Mucosa of gallbladder (tissue), 1 donor: ENCODE results near the gene COL18A1. TPM values are rescaled to one million over a fixed set of nuclear protein-coding genes. Genes with fewer than 3 reads are reported as not detected.
A peak's percentile ranks its signal among the peaks of the same experiment; 100 is the strongest.

Source experiments
- DNase-seq: peaks from one replicate; pipeline ENCODE4 v3.0.0-alpha.2; 2020; ENCODE audit warnings: low spot score
- total RNA-seq: library from RNA; stranded (reverse); gene quantifications from one replicate; pipeline ENCODE4 v1.2.1, GENCODE V29; 2021
- donor health status: DM: no; HTN: no; CAD: no.

COL18A1 gene
- total RNA-seq, 1 donor from 2014 or later: 172 TPM

DNA sequence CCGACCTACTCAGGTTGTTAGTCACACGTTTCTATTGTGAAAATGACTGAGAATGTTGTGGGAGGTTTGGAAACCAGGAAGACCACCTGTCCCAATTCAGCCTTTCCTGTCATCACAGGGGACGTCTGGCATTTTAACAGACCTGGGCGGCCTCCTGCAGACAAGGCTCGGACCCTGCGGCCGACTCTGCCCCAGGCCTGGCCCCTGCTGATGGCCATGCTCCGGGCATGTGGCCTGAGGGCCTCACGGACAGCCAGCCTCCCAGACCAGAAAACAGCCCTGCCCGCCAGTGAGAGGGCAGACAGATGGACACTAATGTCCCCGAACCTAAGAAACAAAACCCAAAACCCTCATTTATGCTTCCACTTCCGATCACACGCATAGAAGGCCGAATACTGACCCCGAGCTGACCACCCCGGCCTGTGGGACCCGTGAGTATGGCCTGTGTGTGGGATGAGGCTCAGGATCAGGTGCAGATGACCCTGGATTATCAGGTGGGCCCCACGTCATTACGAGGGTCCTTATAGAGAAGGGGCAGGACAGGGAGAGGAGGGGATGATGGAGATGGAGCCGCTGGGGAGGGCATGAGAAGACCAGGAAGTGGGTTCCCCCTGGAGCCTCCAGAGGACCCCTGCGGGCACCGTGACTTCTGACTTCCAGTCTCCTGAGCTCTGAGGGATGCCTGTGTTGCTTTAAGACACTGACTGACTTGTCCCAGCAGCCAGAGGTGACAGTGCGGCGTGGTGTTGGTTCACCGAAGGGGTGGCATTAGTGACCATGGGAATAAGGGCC is 9.6 kb downstream of the COL18A1 start:
- no peak for DNase-seq

DNA sequence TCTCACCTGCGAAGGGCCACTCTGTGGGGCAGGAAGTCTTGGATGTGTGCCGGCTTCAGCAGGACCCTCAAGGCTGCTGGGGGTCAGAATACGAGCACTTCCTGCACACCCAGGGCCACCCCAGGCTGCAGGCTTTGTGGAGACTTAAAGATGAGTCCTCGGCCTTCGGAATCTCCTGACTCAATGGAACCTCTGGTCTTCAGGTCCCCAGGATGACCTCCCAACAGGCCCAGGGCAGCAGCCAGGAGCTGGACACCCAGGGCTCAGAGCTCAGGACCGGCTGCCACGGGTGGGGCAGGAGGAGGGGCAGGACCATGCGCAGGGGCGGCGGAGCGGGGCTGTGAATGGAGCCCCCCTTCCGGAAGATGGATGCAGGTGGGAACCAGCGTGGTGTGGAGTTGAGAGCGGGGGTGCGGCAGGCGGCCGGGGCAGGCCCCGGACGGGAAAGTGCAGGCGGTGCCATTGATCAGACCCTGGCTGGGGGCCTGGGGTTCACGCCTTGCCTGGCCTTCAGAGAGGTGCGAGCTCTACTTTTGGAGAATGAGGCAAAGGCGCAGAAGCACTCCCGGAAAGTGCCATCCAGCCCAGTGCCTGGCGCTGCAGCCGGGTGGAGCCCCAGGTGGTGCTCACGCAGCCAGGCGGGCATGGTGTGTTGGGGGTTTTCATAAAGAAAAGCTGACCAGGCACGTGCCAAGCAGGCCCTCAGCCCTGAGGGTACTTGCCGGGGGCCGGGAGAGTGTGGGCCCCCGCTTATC is 10.4 kb downstream of the COL18A1 start:
- DNase-seq: no peak

DNA sequence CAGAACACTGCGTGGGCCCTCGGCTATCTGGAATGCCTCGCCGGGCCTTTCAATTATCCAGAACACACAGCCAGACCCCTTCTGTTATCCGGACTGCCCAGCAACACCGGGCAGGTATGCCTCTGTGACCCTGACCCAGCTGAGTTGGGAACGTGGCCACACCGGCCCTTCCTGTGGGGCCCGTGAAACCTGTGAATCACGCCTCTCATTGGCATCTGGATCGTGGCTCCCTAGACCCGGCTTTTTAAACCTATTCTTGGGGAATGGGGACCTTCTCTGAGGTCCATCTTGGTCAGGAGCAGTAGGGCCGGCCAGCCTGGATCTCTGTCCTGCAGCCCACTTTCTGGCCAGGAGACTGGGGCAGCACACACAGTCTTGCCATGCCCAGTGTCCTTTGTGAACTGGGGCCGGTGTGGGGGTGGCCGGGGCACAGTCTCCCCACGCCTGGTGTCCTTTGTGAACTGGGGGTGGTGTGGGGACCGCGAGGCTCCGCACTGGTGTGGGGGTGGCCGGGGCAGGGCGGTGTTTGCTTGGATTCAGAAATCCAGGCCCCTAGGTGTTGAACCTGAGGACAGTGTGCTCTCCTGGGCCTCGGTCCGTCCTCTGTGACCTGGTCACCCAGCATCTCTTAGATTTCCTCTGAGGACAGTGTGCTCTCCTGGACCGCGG is 11.1 kb downstream of the COL18A1 start:
- no peak for DNase-seq

DNA sequence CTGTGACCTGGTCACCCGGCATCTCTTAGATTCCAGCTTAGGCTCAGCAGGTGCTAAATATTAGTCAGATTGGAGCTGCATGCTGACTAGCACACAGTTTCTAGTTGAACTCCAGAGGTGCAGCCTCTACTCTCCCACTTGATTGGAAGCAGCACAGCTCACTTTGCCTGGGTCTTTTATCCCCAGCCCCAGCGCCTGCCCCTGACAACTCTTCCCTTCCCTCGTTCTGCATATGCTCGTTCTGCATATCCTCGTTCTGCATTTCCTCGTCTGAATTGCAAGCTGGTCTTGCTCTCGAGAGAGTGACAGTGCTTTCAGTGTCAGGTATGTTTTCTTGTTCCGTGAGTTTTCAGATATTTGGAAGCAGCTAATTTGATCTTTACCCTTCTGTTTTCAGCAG is 11.7 kb downstream of the COL18A1 start:
- DNase-seq: no peak

DNA sequence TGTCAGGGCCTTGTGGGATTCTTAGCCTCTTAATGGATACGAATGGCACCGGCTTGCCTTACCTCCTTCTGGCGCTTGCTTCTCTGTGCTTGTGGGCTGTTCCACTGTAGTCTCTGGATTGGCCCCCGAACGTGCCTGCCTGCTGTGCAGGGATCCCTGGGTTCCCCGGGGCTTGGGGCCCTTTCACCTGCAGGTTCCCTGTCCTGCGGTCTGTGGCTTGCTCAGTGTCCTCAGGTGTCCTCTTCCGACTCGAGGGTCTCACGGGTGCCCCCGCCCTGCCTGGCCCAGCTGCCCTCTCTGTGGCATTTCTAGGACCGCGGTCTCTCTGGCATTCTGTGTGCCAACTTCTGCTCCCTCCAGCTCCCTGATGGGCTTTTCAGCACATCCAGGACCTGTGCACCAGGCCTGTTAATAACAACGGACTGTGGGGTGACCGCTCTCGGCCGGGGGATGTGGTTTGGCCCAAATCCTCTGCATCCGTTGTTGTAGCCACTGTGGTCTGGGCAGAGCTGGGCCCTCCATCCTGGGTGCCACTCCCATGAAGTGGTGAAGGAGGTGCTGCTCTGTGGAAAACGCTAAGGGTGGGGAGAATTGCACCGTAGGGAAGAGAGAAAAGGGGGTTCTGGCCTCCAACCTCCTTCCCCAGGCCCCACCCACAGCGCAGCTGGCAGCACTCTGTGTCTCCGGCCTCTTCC is 12.4 kb downstream of the COL18A1 start:
- DNase-seq: no peak

DNA sequence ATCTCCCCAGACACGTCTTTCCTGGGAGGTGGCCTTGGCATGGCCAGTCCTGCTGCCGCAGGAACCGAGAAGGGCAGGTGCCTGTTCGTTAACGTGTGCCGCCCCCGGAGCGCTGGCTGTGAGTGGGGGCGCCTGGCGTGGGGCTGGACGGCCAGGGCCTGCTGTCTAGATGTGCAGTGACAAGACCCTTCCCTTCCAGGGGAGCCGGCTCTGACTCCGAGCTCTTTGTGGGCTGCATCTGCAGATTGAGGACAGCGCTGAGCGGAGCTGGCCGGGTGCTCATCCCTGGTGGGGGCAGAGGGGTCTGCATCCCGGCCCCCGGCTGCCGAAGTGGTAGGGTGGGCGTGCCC is 13.0 kb downstream of the COL18A1 start:
- no peak for DNase-seq

DNA sequence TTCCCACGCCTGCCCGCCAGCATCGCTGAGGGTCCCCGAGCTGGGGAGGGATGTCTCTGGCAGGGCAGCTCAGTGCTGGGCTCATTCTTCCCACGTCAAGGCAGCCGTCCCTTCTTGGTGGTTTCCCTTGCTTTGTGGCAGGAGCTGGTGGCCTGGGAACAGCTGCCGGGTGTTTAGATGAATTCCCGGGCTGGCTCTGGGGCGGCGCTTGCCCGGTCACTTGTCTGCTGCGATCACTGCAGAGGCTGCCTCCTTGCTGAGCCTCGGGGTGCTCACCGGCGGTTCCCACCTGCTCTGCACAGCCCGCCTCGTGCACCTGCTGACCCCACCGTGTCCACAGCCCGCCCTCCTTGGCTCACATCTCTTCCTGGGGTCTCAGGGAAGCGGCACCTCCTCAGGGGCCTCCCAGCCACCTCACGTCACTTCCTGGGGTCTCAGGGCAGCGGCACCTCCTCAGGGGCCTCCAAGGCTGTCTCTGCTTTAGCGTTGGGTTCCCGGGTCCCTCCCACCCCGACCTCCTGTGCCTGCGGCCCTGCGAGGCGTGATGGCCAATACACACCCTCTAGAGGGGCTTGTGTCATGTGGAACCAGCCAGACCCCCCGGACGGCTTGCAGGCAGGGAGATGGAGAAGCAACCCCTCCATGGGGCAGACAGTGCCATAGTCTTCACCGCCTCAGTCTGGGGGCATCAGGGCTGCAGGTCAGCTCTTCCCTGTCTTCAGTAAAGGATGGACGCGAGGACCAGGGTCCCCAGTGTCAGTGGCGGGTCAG is 13.5 kb downstream of the COL18A1 start:
- no peak for DNase-seq

DNA sequence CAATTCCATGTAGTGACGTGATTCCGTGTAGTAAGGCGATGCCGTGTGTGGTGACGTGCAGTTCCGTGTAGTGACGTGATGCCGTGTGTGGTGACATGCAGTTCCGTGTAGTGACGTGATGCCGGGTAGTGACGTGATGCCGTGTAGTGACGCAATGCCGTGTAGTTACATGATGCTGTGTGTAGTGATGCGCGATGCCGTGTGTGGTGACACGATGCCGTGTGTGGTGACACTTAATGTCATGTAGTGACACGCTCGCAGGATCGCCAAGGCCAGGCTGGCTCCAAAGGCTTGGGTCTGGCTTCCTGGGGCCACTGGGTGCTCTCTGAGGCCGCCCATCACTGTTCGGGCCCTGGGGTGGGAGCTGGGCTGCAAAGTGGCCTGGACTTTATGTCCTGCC is 14.2 kb downstream of the COL18A1 start:
- no peak for DNase-seq

DNA sequence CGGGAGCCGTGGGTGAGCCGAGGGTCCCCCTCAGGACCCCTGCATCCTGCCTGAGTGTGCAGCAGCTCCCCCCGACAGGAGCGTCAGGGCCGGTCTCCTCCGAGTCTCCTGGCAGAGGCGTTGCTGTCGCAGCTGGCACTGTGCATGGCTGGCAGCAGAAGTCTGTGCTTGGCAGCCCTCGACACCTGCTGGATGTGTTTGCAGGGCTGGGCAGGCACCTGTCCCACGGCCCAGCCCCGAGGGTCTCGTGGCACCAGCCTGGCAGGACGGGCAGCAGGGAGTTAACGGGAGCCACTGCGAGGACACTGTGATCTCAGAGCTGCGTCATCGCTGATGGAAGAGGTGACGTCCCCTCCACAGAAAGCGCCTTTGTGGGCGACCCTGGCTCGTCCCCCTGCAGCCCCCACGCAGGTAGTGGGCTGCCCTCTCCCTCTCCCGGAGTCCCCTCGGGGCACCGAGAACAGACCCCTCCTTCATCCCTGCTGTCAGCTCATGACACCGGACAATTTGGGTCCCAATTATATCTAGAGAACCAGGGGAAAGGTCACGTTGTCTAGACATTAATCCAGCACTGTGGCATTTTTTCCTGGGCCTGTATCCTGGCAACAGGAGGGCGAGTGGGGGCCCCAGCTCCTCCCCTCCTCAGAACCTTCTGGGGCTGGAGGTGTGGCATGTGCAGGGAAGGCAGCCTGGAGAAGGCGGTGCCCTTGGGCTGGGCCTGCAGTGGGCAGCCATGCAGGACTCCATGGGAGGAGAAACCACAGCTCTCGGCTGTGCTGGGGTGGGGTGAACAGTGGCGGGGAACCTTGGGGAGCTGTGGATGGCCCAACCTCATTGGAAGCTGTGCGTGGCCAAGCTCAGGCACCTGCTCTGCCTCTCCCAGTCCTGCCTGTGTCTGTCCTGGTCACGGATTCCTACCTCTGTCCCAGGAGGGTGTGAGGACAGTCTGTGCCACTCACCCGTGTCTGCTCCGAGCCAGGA is 15.4 kb downstream of the COL18A1 start:
- peak; percentile 78 for DNase-seq

DNA sequence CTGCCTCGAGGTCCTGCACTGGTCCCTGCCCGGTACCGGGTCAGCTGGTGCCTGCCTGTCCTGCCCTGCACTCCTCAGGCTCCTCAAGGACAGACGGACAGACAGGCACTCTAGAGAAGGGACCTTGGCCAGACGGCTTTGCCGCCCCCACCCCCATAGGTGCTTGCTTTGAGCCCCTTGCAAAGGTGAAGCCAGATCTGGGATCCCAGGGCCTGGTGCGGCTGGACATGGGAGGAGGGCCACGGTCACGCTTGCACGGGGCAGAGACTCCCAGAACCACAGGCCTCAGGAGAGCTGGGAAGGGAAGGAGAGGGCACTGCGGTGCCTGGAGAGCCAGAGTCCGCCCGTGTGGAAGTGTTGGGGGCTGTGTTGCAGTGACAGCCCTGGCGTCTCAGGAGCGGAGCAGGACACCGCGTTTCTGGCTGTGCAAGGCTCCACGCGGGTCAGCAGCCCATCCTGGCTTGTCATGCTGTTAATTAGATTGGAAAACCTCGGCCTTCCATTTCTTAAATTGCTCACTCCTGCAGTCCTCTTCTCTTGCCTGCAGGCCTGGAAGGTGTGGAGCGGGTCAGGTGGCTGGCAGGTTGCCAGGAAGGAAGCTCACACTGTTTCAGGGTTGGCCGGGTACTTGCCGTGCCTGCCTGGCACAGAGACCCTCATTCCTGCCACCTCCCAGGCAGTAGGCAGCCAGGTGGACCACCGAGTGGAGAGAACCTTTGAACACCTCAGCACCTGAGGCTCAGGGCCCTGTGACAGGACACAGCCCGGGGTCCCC is 16.3 kb downstream of the COL18A1 start:
- peak; percentile 75 for DNase-seq

DNA sequence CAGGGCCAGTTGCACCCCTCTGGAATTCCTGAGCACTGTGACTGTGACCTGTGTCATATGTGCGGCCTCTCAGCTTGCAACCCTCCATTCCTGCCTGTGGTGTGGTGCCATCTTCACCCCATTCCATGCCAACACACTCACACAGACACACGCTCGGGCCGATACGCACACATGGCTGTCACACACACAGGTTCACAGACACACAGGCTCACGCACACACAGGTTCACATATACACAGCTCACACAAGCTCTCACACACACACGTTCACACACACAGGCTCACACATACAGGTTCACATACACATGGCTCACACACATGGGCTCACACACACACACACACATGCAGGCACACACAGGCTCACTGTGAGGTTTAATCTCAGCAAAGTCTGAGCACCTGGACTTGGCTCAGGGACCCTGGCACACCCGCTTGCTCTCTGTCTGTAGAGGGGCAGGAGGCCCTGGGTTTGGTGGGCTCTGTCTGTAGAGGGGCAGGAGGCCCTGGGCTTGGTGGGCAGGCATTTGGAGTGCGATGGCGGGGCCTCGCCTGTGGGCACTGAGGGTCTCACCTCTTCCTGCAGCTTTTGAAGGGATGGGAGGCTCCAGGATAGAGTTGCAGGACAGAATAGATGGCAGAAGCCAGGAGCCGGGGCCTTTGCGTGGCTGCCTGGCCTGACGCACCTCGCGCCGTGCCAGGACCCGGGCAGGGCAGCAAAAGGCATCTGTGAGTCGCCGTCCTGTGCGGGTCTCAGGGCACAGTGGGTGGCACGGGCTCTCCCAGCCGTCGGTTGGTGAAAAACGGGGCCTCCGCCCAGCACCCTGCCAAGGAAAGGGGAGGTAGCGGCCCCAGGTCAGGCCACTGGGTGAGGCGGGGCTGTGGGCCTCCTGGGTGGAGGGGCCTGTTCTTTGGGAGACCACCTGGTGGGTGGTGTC is 17.1 kb downstream of the COL18A1 start:
- DNase-seq: no peak

DNA sequence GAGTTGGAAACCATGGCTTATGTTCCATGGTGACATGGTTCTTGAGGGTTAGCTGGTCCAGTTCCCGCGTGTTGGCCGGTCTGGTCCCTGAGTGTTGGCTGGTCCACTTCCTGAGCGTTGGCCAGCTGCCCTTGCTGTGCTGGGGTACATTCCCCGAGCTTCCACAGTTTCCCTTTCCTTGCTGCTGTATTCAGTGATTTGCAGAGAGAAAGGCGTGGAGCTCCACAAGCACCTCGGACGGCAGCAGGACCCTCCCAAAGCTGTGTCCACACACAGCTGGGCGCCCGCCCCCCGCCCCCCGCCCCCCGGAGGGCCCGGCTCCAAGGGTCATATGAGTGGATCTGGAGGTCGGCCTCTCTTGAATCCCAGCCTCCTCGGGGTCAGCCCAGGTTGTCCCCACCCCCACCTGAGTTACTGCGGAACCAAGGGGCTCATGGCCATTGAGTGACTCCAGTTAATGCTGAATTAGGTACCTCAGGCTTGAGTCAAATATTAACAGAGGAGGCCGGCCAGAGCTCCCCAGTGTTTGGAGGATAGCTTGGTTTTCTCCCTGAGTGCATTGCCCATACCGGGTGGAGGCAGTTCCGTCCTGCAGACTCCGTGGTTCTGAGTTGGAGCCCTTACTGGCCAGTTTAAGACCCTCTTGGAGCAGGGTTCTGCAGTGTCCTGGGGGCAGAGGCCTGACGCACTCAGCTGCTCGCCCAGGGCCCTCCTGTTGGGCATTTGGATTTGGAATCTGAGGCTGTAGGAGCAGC is 18.4 kb downstream of the COL18A1 start:
- no peak for DNase-seq

DNA sequence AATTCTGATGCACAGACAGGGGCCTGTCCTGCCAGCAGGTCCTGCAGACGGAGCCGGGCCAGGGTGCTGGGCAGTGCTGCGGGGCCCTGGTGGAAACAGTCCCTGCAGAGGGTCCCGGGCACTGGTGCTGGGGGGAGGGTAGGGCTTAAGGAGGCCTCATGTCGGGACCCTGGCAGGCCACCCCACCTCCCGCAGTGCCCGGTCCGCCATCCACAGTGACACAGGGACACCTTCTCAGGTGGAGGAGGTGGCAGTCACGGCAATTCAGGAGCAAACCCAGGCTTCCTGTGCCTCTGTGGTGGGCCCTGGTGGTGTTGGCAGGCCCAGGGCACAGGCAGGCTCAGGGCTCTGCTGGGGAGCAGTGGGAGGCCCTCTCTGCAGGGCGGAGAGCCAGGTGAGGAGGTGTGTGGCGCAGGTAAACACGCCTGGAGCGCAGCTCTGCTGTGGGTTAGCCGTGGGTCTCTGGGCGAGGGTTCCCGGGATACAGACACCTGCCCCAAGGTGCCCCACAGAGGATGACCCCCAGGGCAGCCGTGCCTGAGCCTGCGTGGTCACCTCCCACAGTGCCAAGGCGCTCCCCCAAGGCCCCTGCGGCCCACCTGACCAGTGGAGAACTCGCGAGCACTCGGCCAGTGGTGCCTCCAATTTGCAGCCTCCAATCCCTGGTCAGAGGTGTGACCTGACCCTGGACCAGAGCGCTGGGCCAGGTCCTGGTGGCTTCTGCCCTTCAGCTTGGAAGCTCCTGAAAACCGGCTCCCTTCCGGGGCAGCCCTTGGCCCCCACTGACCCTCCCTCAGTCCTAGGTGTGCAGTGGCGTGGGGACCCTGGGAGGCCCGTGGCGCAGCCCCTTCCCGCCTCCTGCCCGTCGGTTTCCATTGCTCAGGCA is 19.2 kb downstream of the COL18A1 start:
- no peak for DNase-seq

DNA sequence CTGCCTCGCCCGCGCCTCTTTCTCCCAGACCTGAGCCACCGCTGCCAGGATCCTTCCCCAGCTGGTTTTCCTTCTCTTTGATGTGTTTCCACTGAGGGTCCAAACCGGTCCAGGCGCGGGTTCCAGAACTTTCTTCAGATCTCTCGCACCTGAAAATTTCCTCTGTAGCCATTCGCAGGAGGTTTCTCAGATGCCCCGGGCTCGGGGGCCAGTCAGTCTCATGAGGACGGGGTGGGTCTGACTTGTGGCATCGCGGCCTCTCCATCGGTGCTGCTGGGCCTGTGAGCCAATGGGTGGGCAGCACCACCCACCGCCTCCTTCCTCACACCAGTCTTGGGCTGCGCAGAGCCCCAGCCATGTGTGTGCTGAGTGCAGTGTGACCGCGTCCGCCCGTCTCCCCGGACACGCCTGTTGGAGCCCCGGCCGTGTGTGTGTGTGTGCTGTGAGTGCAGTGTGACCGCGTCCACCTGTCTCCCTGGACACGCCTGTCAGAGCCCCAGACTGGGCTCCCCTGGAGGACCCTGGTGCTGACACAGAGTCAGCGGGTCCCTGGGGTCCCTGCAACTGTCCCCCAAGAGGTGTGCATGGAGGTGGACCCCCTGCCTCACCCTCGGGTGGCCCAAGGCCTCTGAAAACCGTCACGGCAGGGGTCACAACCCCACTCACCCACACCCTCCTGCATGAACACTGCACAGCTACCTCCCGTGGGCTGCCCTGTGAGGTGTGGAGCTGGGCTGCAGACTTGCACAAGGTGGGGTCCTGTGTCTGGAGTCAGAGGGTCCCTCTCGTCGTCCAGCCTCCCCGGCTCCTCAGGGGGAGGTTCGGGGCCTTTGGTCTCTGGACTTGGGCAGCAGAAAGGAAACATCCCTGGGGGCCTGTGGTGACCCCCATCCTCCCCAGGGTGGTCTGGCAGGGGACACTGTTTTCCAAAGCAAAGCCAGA is 20.2 kb downstream of the COL18A1 start:
- DNase-seq: no peak
